ENCODE data around the gene EDN3. TPM values are rescaled to one million over a fixed set of nuclear protein-coding genes. Genes with fewer than 3 reads are reported as not detected.
A peak's percentile ranks its signal among the peaks of the same experiment; 100 is the strongest.

Gene EDN3, protein sequence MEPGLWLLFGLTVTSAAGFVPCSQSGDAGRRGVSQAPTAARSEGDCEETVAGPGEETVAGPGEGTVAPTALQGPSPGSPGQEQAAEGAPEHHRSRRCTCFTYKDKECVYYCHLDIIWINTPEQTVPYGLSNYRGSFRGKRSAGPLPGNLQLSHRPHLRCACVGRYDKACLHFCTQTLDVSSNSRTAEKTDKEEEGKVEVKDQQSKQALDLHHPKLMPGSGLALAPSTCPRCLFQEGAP
- total RNA-seq (2021; ENCODE audit: unreplicated experiment) (not detected), Bru-seq, nascent RNA (not detected), BruChase-seq, experiment 1, labeled RNA remaining after a 6-hour chase (not detected), BruChase-seq, experiment 2, labeled RNA remaining after a 2-hour chase (percentile 4 among the genes with signal in this experiment)
- not detected in 2 replicates for polyA plus RNA-seq (2012)
- long read RNA-seq = 0 reads

DNA sequence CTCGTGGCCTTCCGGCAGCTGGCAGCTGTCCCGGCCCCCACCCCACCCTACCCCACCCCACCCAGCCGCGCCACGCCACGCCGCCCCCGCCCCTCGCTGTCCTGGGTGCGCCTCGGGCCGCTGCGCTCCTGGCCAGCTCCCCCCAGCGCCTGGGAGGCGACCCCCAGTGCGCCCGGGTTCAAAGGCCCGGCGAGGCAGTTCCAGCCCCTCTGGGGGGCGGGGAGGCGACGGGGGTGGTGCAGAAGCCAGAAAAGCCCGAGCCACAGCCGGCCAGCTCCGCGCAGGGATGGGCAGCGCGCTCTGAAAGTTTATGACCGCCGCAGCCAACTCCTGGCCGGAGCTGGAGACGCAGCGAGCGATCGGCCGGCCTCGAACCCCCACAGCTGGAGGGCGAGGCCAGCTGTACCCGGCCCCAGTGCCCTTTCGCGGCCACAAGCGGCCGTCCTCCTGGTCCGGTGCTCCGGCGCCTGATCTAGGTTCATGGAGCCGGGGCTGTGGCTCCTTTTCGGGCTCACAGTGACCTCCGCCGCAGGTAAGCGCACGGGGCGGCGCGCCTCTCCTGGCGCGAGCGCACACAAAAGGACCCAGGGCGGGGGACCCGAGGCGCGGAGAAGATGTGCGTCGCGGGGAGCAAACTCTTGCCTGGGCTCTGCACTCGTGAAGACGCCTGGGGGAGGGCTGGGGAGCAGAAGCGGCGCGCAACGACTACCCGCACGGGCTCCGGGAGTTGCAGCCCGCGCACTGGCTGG lies at the start of gene EDN3:
Gene EDN3 (plus strand): TSS at position 279 of the 749 bp plus-strand sequence. CDS start 202 bp downstream, at position 481.
- DNase-seq (ENCODE audit: low read depth, low spot score) = no peak

More for the DNA sequence above, at the start of gene EDN3:
- H3K27me3 ChIP-seq (ENCODE audit: insufficient read depth, low read length) = peaks cover 47% of the 10 kb centered on the region
- H3K9me3 ChIP-seq (ENCODE audit: control insufficient read depth in 1 of 2, insufficient read depth in 1 of 2, low read depth in 1 of 2, low read length in 2 of 2) = no peaks in the 10 kb centered on the region
- TF ChIP-seq, protein P1, sequence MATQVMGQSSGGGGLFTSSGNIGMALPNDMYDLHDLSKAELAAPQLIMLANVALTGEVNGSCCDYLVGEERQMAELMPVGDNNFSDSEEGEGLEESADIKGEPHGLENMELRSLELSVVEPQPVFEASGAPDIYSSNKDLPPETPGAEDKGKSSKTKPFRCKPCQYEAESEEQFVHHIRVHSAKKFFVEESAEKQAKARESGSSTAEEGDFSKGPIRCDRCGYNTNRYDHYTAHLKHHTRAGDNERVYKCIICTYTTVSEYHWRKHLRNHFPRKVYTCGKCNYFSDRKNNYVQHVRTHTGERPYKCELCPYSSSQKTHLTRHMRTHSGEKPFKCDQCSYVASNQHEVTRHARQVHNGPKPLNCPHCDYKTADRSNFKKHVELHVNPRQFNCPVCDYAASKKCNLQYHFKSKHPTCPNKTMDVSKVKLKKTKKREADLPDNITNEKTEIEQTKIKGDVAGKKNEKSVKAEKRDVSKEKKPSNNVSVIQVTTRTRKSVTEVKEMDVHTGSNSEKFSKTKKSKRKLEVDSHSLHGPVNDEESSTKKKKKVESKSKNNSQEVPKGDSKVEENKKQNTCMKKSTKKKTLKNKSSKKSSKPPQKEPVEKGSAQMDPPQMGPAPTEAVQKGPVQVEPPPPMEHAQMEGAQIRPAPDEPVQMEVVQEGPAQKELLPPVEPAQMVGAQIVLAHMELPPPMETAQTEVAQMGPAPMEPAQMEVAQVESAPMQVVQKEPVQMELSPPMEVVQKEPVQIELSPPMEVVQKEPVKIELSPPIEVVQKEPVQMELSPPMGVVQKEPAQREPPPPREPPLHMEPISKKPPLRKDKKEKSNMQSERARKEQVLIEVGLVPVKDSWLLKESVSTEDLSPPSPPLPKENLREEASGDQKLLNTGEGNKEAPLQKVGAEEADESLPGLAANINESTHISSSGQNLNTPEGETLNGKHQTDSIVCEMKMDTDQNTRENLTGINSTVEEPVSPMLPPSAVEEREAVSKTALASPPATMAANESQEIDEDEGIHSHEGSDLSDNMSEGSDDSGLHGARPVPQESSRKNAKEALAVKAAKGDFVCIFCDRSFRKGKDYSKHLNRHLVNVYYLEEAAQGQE (IDR thresholded peaks at IDR 0.05; ENCODE audit: low read depth) = no peak
- H3K4me1 ChIP-seq (ENCODE audit: control insufficient read depth in 1 of 2, insufficient read depth in 2 of 2, low read length in 2 of 2) = no peaks in the 10 kb centered on the region
- H3K79me2 ChIP-seq (ENCODE audit: insufficient read depth, low read length) = no peaks in the 10 kb centered on the region
- intact Hi-C loops (cut with micrococcal nuclease) = no loop called here
- H3K36me3 ChIP-seq (ENCODE audit: control insufficient read depth in 1 of 2, insufficient read depth in 2 of 2, low read length in 2 of 2) = no peaks in the 10 kb centered on the region
- POLR2A ChIA-PET = no interaction called here
- CTCF ChIA-PET = no interaction called here
- H3K9ac ChIP-seq (ENCODE audit: low read length) = no peak within 1 kb of the TSS
- H3K9me2 ChIP-seq (ENCODE audit: insufficient read depth) = no peaks in the 10 kb centered on the region
- ATAC-seq = no peak
- BruUV-seq (replicated peaks) = no TSS peak
- no peak within 1 kb of the TSS for H3K4me3 ChIP-seq (replicated peaks in 1 of 2; ENCODE audit: low read depth in 1 of 2, low read length in 2 of 2)
- no peak within 1 kb of the TSS for H3K4me2 ChIP-seq (ENCODE audit: low read length)
- RAD21 ChIA-PET (ENCODE audit: low non-redundant PET in 1 of 2, low total read pairs in 2 of 2, uncharacterized antibody in 2 of 2, unreplicated experiment in 2 of 2) = no interaction called here
- H2AFZ ChIP-seq (ENCODE audit: low read depth, low read length, poor library complexity, severe bottlenecking) = no peak within 1 kb of the TSS
- no peaks in the 10 kb centered on the region for H4K20me1 ChIP-seq (ENCODE audit: insufficient read depth)
- no peak within 1 kb of the TSS for H3K27ac ChIP-seq (ENCODE audit: low read depth, low read length)

Measured in HCT116 (cell line).